Fibroblast of mammary gland (primary cell): ENCODE measurements around the gene HOXD3.

Experiments
- DNase-seq: peaks from one replicate; pipeline ENCODE4 v3.0.0-alpha.2; 2010; ENCODE audit warnings: low read depth
- H3K4me3 ChIP-seq: 2 replicates; pipeline ENCODE4 v1.5.1; 2011; ENCODE audit warnings: low read depth, mild to moderate bottlenecking, low read length, moderate library complexity; ENCODE audit not compliant: control insufficient read depth
- CTCF ChIP-seq: conservative IDR thresholded peaks from 2 replicates; pipeline ENCODE4 v1.5.1; 2011; ENCODE audit warnings: low read depth, low read length, inconsistent platforms; ENCODE audit not compliant: control insufficient read depth, insufficient read depth

HOXD3 gene

GRCh38 chr2:176117162-176117822 lies 39.8 kb upstream of the HOXD3 start:
- H3K4me3 ChIP-seq: no peak overlapping the region
- no peak for TF ChIP-seq CTCF
- DNase-seq: no peak

- H3K4me3 ChIP-seq: no peak overlapping the region
- no peak for DNase-seq
- no peak for TF ChIP-seq CTCF
These were observed 39.2 kb upstream of the HOXD3 start for GRCh38 chr2:176117823-176118371.

GRCh38 chr2:176118601-176119339 lies 38.3 kb upstream of the HOXD3 start:
- DNase-seq: peak; percentile 50
- H3K4me3 ChIP-seq: no peak overlapping the region
- peak; percentile 59 for TF ChIP-seq CTCF

- no peak for DNase-seq
- no peak overlapping the region for H3K4me3 ChIP-seq
- TF ChIP-seq CTCF: no peak
These were observed 36.5 kb upstream of the HOXD3 start for GRCh38 chr2:176120364-176121189.

GRCh38 chr2:176121190-176122051 lies 35.7 kb upstream of the HOXD3 start:
- no peak for DNase-seq
- H3K4me3 ChIP-seq: no peak overlapping the region
- TF ChIP-seq CTCF: no peak
